Osteocyte (in vitro differentiated cells): Measurements from ENCODE around the gene TENM3. TPM values are rescaled to one million over a fixed set of nuclear protein-coding genes. Genes with fewer than 3 reads are reported as not detected.

Source experiments
- DNase-seq: peaks from one replicate; pipeline ENCODE4 v3.0.0; 2021; ENCODE audit warnings: mixed read lengths; ENCODE audit not compliant: unreplicated experiment; ENCODE audit errors: extremely low spot score
- H3K27ac Mint-ChIP-seq: one replicate; pipeline ENCODE4 v1.8.0; 2021; ENCODE audit warnings: mild to moderate bottlenecking, mixed read lengths; ENCODE audit not compliant: unreplicated experiment
- H3K27me3 Mint-ChIP-seq: one replicate; pipeline ENCODE4 v1.8.0; 2021; ENCODE audit warnings: mixed read lengths; ENCODE audit not compliant: unreplicated experiment
- H3K36me3 Mint-ChIP-seq: one replicate; pipeline ENCODE4 v1.8.0; 2021; ENCODE audit warnings: mixed read lengths; ENCODE audit not compliant: unreplicated experiment
- H3K4me1 Mint-ChIP-seq: one replicate; pipeline ENCODE4 v1.8.0; 2021; ENCODE audit warnings: mixed read lengths; ENCODE audit not compliant: unreplicated experiment
- H3K4me3 Mint-ChIP-seq: one replicate; pipeline ENCODE4 v1.8.0; 2021; ENCODE audit warnings: mild to moderate bottlenecking, moderate library complexity, mixed read lengths; ENCODE audit not compliant: unreplicated experiment
- H3K9me3 Mint-ChIP-seq: one replicate; pipeline ENCODE4 v1.8.0; 2021; ENCODE audit warnings: mixed read lengths; ENCODE audit not compliant: unreplicated experiment
- total RNA-seq: library from RNA; stranded (reverse); gene quantifications from 2 replicates; pipeline ENCODE4 v1.2.1, GENCODE V29; 2021
- TF ChIP-seq, protein P1 (sequence below): fragments of 200-600 bp; sonication (generic); IDR thresholded peaks from 2 replicates; pipeline ENCODE4 v1.5.0; 2021; ENCODE audit warnings: antibody characterized with exemption, mild to moderate bottlenecking, moderate library complexity

The TENM3 gene
- total RNA-seq, 1 donor from 2014 or later: 78.3 TPM

- no peaks in the 10 kb centered on the region for H3K27me3 Mint-ChIP-seq
- DNase-seq: no peak
- H3K4me1 Mint-ChIP-seq: no peaks in the 10 kb centered on the region
- TF ChIP-seq, protein P1, sequence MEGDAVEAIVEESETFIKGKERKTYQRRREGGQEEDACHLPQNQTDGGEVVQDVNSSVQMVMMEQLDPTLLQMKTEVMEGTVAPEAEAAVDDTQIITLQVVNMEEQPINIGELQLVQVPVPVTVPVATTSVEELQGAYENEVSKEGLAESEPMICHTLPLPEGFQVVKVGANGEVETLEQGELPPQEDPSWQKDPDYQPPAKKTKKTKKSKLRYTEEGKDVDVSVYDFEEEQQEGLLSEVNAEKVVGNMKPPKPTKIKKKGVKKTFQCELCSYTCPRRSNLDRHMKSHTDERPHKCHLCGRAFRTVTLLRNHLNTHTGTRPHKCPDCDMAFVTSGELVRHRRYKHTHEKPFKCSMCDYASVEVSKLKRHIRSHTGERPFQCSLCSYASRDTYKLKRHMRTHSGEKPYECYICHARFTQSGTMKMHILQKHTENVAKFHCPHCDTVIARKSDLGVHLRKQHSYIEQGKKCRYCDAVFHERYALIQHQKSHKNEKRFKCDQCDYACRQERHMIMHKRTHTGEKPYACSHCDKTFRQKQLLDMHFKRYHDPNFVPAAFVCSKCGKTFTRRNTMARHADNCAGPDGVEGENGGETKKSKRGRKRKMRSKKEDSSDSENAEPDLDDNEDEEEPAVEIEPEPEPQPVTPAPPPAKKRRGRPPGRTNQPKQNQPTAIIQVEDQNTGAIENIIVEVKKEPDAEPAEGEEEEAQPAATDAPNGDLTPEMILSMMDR: no peak
- no peaks in the 10 kb centered on the region for H3K36me3 Mint-ChIP-seq
- no peak overlapping the region for H3K4me3 Mint-ChIP-seq
- H3K27ac Mint-ChIP-seq: no peak overlapping the region
- no peaks in the 10 kb centered on the region for H3K9me3 Mint-ChIP-seq
Observed at GRCh38 chr4:182845618-182846017, 602.4 kb downstream of the TENM3 start.

DNA sequence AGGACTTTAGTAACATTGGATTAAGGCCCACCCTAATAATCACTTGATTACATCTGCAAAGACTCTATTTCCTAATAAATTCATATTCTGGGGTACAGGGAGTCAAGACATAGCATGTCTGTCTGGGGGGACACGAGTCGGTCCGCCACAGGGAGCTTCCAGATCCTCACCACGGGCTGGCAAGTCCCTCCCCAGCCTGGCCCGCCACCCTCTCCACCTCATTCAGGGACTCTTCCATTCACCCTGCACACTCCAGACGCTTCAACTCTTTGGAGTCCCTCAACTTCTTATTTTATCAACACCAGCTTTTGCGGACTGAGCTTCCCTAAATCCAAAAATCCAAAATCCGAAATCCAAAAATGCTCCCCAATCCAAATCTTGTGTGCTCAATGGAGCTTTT is 602.8 kb downstream of the TENM3 start:
- Mint-ChIP-seq H3K4me3 (no peak overlapping the region), H3K9me3 (no peaks in the 10 kb centered on the region), H3K27me3 (no peaks in the 10 kb centered on the region), H3K4me1 (no peaks in the 10 kb centered on the region), H3K27ac (no peak overlapping the region), H3K36me3 (no peaks in the 10 kb centered on the region)
- TF ChIP-seq, protein P1: no peak
- no peak for DNase-seq

DNA sequence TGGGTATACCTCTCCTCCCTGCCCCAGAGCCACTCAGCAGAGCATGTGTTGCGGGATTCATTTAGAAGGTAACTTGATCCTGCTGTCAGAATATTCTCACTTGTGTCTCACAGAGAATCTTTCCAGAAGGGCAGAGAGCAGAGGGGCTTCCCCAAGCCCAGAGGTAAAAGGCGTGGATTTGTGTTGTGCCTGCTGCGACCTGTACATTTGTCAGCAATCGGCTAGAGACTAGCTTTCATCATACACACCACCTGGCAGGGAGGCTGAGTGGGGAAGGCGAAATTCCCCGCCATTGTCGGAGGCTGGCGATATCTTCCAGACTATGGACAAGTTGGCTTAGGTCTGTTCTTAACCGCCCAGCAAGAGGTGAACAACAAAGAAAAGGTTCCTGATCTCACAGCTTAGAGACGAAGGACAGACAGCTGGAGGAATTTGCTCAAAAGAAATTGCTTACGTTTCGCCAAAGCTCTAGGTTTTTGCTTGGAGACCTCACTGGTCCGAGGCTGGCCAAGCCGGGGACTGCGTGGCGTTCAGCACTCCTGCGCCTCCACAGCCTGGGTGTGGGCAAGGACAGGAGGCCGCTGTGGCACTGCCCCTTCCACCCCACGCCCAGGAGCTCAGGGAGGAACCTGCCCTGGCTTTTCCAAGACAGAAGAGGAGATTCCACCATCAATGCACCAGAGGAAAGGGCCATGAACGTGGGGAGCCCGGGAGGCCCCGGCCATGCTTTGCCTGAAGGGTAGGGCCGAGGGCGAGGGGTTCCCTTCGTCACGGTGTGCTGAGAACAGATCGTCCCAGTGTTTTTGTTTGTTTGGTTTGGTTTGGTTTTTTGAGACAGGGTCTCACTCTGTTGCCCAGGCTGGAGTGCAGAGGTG is 604.6 kb downstream of the TENM3 start:
- TF ChIP-seq, protein P1: no peak
- Mint-ChIP-seq H3K4me1 (no peaks in the 10 kb centered on the region), H3K27me3 (no peaks in the 10 kb centered on the region), H3K4me3 (no peak overlapping the region), H3K36me3 (no peaks in the 10 kb centered on the region), H3K27ac (no peak overlapping the region), H3K9me3 (no peaks in the 10 kb centered on the region)
- no peak for DNase-seq

- Mint-ChIP-seq H3K4me3 (no peak overlapping the region), H3K9me3 (no peaks in the 10 kb centered on the region), H3K36me3 (no peaks in the 10 kb centered on the region), H3K27me3 (no peaks in the 10 kb centered on the region), H3K27ac (no peak overlapping the region), H3K4me1 (no peaks in the 10 kb centered on the region)
- TF ChIP-seq, protein P1: no peak
- no peak for DNase-seq
Observed at GRCh38 chr4:182848685-182849084, 605.5 kb downstream of the TENM3 start.
